AG08396 (cell line): Measurements from ENCODE around the gene KIF6.
A peak's percentile ranks its signal among the peaks of the same experiment; 100 is the strongest.

Experiments
- DNase-seq: peaks from one replicate; pipeline ENCODE4 v3.0.0; 2012; ENCODE audit warnings: low spot score, mixed read lengths

KIF6 gene

DNA sequence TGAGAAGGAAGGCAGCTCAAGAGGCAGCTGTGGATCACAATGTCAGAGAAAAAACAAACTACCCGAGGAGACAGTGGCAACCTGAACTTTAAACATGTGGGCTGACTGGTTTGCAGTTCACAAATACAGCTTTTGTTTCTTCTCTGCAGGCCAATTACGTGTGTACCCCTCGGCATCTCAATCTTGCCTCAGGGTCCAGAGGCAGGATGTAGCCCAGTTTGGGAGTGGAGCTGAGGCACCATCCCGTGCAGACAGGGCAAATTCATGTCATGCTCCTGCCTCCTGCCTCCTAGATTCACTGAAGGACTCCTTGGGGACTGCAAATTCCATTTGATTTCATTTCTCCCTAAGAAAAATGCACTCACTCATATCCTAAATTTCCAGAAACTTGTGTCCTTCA lies 308.5 kb downstream of the KIF6 start:
- peak; percentile 16 for DNase-seq

DNA sequence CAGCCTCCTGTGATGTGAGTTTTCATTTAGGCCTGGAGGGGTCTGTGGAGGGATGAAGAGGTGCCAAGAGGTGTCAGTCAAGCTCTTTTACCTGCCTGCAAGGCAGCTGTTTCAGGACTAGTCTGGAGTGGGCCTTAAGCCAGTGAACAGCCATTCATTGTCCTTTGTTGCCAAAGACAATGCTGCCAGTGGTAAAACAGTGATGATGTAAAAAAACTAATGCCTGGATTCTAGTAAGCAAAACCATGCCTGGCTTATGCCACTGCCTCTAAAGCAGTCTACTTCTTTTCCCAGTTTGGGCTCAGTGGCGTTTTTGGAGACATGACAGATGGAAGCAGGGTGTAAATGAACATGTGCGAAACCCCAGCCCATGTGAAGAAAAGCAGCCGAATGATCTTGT lies 309.2 kb downstream of the KIF6 start:
- no peak for DNase-seq

GRCh38 chr6:39415482-39415881 lies 309.7 kb downstream of the KIF6 start:
- no peak for DNase-seq

DNA sequence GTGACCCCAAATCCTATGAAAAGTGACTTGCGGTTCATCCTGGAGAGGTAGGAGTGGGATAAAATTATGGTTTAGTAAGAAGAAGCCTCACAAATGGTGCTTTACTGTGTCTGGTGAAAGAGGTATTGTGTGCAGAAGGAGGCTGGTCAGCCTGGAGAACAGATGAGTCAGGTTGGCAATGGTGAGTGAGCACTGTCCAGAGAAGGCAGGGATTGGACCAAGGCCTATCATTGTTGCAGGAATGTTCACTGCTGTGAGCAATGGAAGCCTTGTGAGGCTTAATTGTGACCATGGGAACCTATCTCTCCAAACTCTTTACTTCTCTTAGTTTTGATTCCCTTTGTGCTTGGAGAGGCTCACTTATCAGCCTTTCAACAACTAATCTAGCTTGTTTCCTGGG lies 313.7 kb downstream of the KIF6 start:
- DNase-seq, result no peak

- DNase-seq, result no peak
Observed at GRCh38 chr6:39411001-39411400, 314.2 kb downstream of the KIF6 start.

- no peak for DNase-seq
Observed at GRCh38 chr6:39409889-39410288, 315.3 kb downstream of the KIF6 start.

- DNase-seq, result no peak
Observed at GRCh38 chr6:39407446-39407993, 317.7 kb downstream of the KIF6 start.

GRCh38 chr6:39404312-39404711 lies 320.9 kb downstream of the KIF6 start:
- DNase-seq, result no peak

- DNase-seq, result no peak
Observed at GRCh38 chr6:39403304-39403703, 321.9 kb downstream of the KIF6 start.

DNA sequence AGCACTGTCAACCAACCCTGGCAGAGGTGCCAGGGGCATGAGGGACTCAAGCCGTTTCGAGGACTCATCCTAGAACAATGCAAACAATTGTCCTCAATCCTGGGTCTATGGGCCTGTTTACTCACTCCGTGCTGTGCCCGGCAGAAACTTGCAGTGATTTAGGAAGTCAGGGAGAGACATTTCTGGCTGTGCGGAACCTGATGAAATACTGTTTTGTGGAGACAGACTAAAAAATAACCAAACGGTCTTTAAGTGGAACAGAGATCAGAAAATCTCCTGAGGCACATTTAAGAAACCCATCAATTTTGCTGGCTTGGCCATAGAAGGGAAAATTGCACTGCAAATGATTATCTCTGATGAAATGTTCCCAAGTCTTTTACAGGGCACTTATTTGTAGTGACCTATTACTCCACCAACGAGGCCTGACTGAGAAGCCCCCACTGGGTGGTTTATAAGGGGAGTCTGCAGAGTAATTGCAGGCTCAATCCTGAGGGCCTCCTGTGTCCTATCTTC lies 322.9 kb downstream of the KIF6 start:
- DNase-seq, result no peak

DNA sequence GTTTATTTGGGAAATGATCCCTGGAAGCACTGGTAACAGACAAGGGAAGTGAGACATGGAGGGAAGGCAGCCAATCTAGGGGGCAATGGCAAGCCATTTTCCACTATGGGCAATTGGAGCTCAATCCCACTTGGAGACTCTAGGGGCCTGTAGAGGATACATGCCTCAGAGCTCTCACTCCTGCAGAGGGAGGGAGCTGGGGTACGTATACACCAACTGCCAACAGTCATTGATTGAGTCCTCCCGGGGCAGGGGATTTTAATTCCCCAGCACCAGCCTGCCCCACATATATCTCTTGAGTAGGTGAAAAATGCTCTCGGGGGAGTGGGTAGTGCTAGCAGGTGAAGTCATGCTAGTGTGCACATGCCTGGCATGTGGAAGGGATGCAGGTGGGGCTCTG lies 323.8 kb downstream of the KIF6 start:
- no peak for DNase-seq

DNA sequence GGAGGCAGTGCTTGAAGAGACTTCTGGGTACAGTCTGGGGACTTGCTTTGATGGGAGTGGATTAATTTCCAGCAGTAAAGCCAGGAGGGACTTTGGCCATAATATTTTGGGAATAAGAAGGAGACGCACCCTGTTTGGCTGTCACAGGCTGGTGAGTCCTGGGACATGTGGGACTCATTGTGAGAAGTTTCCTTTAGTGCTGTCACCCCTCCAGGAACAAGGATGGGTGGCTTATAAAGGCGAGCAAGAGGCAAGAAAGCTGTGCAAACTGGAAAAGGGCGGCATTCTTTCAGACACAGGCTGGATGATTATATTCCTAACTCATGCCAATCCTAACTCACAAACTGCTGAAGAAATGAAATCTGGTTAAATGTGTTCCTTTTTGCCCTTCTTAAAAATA lies 325.2 kb downstream of the KIF6 start:
- no peak for DNase-seq

GRCh38 chr6:39396854-39397253 lies 328.4 kb downstream of the KIF6 start:
- DNase-seq, result no peak

- DNase-seq, result no peak
Observed at GRCh38 chr6:39393075-39393474, 332.1 kb downstream of the KIF6 start.

DNA sequence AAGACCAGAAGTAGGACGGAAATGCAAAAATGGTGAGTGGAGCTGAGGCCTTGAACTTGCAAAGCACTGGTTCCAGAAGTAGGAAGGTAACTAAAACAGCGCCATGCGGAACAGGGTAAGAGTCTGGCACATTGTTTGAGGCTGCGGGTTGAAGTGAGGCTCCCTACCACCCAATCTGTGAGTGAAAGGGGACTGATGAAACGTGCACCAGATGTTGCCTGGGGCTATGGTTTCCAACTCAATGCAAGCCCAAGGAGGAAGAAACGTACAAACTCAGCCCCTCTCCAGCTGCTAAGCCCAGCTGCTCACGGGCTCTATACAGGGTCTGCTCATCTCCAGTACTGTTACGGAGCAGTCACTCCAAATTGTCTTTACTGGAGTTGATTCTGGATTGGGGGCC lies 334.0 kb downstream of the KIF6 start:
- no peak for DNase-seq

- no peak for DNase-seq
Observed at GRCh38 chr6:39389484-39389767, 335.8 kb downstream of the KIF6 start.

DNA sequence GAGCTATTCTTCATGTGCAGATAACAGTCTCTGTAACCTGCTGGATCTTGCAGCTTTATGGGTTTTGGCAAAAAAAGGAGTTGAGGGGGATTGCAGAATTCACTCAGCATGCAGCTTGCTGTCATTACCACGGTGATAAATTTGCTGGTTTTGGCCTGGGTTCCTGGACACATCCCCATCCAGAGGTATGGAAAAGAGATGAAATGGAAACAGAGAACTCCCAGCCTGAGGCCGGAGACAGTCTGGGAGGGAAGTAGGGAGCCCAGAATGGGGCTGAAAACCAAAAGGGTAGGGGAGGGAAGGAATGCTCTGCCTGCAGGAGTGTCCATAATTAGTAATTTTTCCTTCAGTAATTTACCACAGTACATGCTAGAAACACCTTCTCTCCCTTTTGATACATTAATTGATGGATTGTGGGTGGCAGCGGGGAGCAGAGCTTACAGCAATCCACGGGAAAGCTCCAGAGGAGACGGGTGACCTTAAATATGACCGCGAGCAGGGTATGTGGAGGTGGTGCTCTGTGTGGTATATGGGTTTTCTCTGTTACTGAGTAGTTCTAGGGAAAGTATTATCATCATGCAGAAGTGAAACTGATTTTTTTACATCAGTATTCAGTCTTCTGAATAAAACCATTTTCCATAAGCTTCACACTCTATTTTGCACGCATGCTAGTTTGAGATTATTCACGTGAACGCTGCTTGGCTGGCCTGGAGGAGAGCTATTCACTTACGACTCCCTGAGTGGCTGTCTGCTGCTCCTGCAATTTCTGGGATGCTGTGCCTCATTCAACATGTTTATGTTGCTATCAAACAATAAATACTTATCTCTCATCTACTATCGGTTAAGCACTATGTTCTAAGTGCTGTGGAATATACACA lies 336.4 kb downstream of the KIF6 start:
- no peak for DNase-seq

DNA sequence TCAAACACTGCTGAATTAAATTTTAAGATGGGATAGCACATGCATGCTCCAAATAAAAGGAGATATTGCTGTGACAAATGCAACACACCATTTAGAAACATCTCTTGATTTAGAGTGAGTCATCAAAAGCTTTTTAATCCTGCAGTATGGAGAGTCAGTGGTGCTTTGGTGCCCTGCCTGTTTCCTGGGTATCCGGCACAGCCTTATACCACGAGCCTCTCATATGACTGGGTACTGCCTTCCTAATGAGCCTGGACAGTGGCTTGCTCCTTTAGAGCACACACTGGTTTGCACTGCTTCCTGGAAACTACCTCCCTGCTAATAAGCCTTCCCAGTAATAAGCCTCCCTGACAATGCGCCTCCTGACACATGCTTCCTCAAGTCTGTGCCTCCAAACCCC lies 337.4 kb downstream of the KIF6 start:
- no peak for DNase-seq

DNA sequence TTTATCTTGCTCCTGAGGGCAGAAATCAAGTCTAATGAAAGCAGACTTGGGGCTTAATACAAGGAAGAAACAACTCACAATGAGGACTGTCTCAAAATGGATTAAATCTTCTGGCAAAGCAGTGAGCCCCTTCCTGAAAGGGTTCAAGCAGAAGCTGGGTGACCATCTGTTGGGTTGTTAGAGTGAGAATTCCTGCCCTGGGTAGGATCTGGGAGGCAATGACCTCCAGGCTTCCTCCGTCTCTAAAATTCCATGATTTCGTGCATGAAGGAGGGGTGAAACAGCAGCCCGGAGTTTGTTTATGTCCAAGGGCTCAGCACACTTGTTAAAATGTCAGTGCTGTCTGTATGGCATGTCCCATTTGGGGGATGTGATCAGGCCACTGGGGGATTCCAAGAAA lies 338.7 kb downstream of the KIF6 start:
- DNase-seq, result no peak

DNA sequence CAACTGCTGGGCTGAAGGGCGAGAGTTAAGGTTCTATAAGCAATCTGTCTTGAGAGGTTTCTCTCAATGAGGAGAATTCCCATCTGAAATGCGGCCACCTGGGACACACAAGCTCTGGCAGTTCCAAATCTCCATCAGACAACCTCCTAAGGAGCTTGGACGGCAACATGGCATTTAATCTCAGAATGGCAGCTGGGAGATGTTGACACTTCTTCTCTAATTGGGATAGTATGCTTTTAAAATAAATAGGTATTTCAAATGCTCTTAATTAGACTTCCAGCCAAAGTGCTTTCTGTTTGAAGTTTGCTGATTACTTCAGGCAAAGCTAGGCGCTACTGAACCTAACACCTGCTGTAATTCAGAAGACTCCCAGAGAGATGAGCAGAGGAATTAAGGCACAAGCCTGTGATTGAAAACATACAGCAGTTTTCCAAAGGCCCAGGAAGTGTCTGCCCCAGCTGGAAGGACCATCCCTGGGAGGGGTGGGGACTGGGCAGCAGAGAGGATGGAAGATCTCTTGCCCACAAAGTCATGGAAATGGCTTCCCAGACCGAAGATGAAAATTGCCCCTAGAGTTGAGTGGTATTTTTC lies 343.6 kb downstream of the KIF6 start:
- DNase-seq, result no peak

DNA sequence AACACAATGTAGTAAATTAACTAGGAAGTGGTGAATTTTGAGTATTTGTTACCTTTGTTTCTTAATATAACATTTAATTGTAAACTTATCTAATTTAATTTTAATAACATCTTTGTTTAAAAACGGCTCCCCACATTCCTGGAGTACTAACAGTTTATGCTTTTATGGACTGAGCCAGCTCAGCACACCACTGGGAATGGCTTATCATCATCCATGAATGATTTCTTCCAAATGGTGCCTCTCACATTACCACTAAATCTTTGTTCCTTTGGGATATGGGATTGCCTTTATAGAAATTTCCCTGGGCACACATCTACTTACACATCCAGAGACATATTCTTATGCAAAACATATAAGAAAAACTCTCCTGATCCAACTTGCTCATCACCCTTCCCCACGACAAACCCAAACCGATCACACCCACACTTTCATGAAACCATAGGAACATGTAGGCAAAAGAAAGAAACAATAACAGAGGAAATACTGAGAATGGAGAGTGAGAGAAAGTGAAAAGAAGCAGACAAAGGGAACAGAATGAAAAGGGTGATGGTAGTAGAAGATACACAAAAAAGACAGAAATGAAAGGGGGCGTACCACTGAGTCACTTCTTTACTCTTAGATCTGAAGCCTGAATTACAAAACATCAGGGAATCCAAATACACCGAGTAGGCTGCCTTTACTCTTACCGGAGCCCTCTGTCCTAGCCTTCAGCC lies 344.2 kb downstream of the KIF6 start:
- DNase-seq, result no peak

- no peak for DNase-seq
Observed at GRCh38 chr6:39378960-39379425, 346.2 kb downstream of the KIF6 start.
